ENCODE measurements around the gene KCNQ1. TPM values are rescaled to one million over a fixed set of nuclear protein-coding genes. Genes with fewer than 3 reads are reported as not detected.

The KCNQ1 gene
- total and polyA plus RNA-seq, 2 donors (not counting 3 experiments of a cell fraction or from before 2014, with no cell fraction given) = 0.07 to 0.09 TPM

DNA sequence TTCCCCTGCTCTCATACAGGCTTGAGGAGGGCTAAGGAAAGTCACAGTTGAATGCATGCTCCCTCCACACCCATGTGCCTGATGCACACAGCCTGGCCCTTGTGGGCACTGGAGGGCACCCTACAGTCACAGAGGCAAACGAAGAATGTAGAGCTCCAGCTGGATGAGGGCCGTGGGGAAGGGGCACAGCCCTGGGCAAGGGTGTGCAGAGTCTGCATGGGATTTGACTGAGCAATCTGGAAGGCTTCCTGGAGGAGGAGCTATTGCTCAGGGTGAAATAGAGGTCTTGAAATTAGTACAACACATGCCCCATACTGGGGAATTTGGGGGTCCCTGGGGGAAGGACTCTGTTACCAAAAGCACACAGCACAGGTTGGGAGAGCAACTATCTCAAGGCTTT, 64.0 kb downstream of the KCNQ1 start:
- H3K9me1 ChIP-seq (replicated peaks; ENCODE audit: control insufficient read depth, extremely low read depth, insufficient read depth, low read length) = no peaks in the 10 kb centered on the region
- TF ChIP-seq POLR2A (IDR thresholded peaks at IDR 0.05; ENCODE audit: low read depth, low read length) = no peak
- POLR2A ChIA-PET = no interaction called here
- H3K9ac ChIP-seq (replicated peaks; ENCODE audit: extremely low read depth, insufficient read depth, low read length) = no peak overlapping the region
- no TSS peak for BruUV-seq (replicated peaks)
- CTCF ChIA-PET = no interaction called here
- peaks cover 0 to 2% of the 10 kb centered on the region in 2 experiments for H3K27me3 ChIP-seq (ENCODE audit: control insufficient read depth in 2 of 2, insufficient read depth in 2 of 2, low read length in 2 of 2)
- no peaks in the 10 kb centered on the region for H4K20me1 ChIP-seq (replicated peaks; ENCODE audit: control insufficient read depth, extremely low read depth, insufficient read depth, low read length)
- no peaks in the 10 kb centered on the region for H3K36me3 ChIP-seq (ENCODE audit: control insufficient read depth in 2 of 2, extremely low read depth in 1 of 2, insufficient read depth in 2 of 2, low read length in 2 of 2)
- no peak overlapping the region for H3K27ac ChIP-seq (ENCODE audit: insufficient read depth, low read depth, low read length)
- no peak for FAIRE-seq
- no peaks in the 10 kb centered on the region for H3K9me3 ChIP-seq (replicated peaks; ENCODE audit: control insufficient read depth, insufficient read depth, low read length)
- dilution Hi-C loops (cut with MboI; ENCODE audit: extremely low pct_ligation_motif_present, low sequenced_read_pairs) = no loop called here
- no peak for DNase-seq (ENCODE audit: low read depth, low spot score)
- no peaks in the 10 kb centered on the region for H3K79me2 ChIP-seq (ENCODE audit: control insufficient read depth, insufficient read depth, low read length)
- H3K4me1 ChIP-seq (ENCODE audit: control insufficient read depth, extremely low read depth, insufficient read depth, low read length) = no peaks in the 10 kb centered on the region
- intact Hi-C loops (cut with micrococcal nuclease) = no loop called here
- no peak overlapping the region for H3K4me3 ChIP-seq (replicated peaks in 1 of 3; ENCODE audit: insufficient read depth in 1 of 3, low read depth in 1 of 3, low read length in 3 of 3)
- no peak overlapping the region for H2AFZ ChIP-seq (ENCODE audit: low read depth, low read length)
- H3K4me2 ChIP-seq (ENCODE audit: insufficient read depth, low read length) = no peak overlapping the region

DNA sequence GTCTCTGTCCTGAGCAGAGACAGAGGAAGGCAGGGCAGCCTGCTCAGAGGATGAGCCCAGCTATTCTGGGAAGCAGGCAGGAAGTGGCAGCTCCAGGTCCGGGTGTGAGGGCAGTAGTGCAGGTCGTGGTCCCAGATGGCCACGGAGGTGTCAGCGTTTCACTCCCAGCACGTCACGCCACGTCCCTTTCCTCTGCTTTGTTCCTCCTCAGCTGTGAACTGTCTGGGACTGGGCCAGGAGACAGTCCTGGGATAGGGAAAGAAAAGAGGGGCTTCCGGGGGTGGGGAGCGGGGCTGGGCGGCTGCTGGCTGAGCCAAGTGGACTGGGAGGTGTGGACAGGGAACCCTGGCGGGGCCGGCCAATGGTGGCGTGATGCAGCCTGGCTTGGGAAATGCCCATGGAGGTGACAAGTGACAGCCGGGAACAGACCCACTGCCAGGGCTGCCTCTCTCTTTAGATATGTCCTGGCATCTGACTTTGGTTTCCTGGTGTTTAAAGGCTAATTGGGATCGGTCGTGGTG, 64.7 kb downstream of the KCNQ1 start:
- Histone ChIP-seq H3K9me3 (replicated peaks; ENCODE audit: control insufficient read depth, insufficient read depth, low read length) (no peaks in the 10 kb centered on the region), H3K9me1 (replicated peaks; ENCODE audit: control insufficient read depth, extremely low read depth, insufficient read depth, low read length) (no peaks in the 10 kb centered on the region), H2AFZ (ENCODE audit: low read depth, low read length) (no peak overlapping the region), H3K4me1 (ENCODE audit: control insufficient read depth, extremely low read depth, insufficient read depth, low read length) (no peaks in the 10 kb centered on the region), H3K79me2 (ENCODE audit: control insufficient read depth, insufficient read depth, low read length) (no peaks in the 10 kb centered on the region), H3K36me3 (ENCODE audit: control insufficient read depth in 2 of 2, extremely low read depth in 1 of 2, insufficient read depth in 2 of 2, low read length in 2 of 2) (no peaks in the 10 kb centered on the region), H3K27me3 (ENCODE audit: control insufficient read depth in 2 of 2, insufficient read depth in 2 of 2, low read length in 2 of 2) (peaks cover 0 to 2% of the 10 kb centered on the region in 2 experiments), H4K20me1 (replicated peaks; ENCODE audit: control insufficient read depth, extremely low read depth, insufficient read depth, low read length) (no peaks in the 10 kb centered on the region), H3K9ac (replicated peaks; ENCODE audit: extremely low read depth, insufficient read depth, low read length) (no peak overlapping the region), H3K27ac (ENCODE audit: insufficient read depth, low read depth, low read length) (no peak overlapping the region), H3K4me2 (ENCODE audit: insufficient read depth, low read length) (no peak overlapping the region), H3K4me3 (replicated peaks in 1 of 3; ENCODE audit: insufficient read depth in 1 of 3, low read depth in 1 of 3, low read length in 3 of 3) (no peak overlapping the region)
- intact Hi-C loops (cut with micrococcal nuclease) (no loop called here), dilution Hi-C loops (cut with MboI; ENCODE audit: extremely low pct_ligation_motif_present, low sequenced_read_pairs) (no loop called here)
- CTCF ChIA-PET = interaction anchor here (1.4 kb wide), 1 partner anchor 22 kb away, joined by 3 read pairs; no protein-coding TSS in a partner anchor
- no peak for TF ChIP-seq POLR2AphosphoS5 (IDR thresholded peaks at IDR 0.05; ENCODE audit: insufficient read depth, low read depth, low read length)
- no peak for TF ChIP-seq JUN (IDR thresholded peaks at IDR 0.05; ENCODE audit: borderline replicate concordance, insufficient read depth, insufficient read length, low read depth)
- no peak for TF ChIP-seq POLR2A (IDR thresholded peaks at IDR 0.05; ENCODE audit: low read depth, low read length)
- TF ChIP-seq CTCF (IDR thresholded peaks at IDR 0.05; ENCODE audit: extremely low read depth in 1 of 2, insufficient read depth in 1 of 2, low read depth in 1 of 2, low read length in 2 of 2) = no peak
- TF ChIP-seq MYC (IDR thresholded peaks at IDR 0.05; ENCODE audit: low read depth, low read length) = no peak
- TF ChIP-seq, protein P1, sequence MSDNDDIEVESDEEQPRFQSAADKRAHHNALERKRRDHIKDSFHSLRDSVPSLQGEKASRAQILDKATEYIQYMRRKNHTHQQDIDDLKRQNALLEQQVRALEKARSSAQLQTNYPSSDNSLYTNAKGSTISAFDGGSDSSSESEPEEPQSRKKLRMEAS (IDR thresholded peaks at IDR 0.05; ENCODE audit: insufficient read depth, insufficient read length) = no peak
- no peak for TF ChIP-seq GATA2 (IDR thresholded peaks at IDR 0.05; ENCODE audit: insufficient read depth, insufficient read length, low read depth, low read length)
- TF ChIP-seq EZH2 (IDR thresholded peaks at IDR 0.05; ENCODE audit: borderline replicate concordance, low read depth, low read length, severe bottlenecking) = no peak
- TF ChIP-seq FOS (IDR thresholded peaks at IDR 0.05; ENCODE audit: borderline replicate concordance, insufficient read depth, low read length) = no peak
- no peak for FAIRE-seq
- POLR2A ChIA-PET = no interaction called here
- no peak for DNase-seq (ENCODE audit: low read depth, low spot score)
- BruUV-seq (replicated peaks) = no TSS peak
